SK-N-SH treated with all-trans-retinoic acid at 6 μM for 48 hours (cell line): ENCODE results near the gene HDC.

ENCODE experiments used
- ATAC-seq: fragments of 200-7000 bp; cut with Tn5 transposase; 3 replicates; pipeline ENCODE4 v1.9.1; 2020; ENCODE audit warnings: mild to moderate bottlenecking, moderate library complexity
- ARNTL ChIP-seq: fragments of 450-650 bp; formaldehyde crosslinking; IDR thresholded peaks from 2 replicates; pipeline ENCODE4 v1.5.0; 2020; ENCODE audit warnings: low read depth, mild to moderate bottlenecking, moderate library complexity, borderline replicate concordance
- BACH2 ChIP-seq: fragments of 250-450 bp; sonication (Bioruptor Pico); IDR thresholded peaks from 2 replicates; pipeline ENCODE4 v1.9.0; 2021; ENCODE audit warnings: mild to moderate bottlenecking, borderline replicate concordance
- CSDC2 ChIP-seq: fragments of 250-450 bp; sonication (Bioruptor Pico); IDR thresholded peaks from 2 replicates; pipeline ENCODE4 v1.5.0; 2020; ENCODE audit warnings: mild to moderate bottlenecking, moderate library complexity
- ESRRG ChIP-seq: fragments of 250-450 bp; sonication (Bioruptor Pico); IDR thresholded peaks from 2 replicates; pipeline ENCODE4 v1.6.1; 2021; ENCODE audit warnings: mild to moderate bottlenecking
- GLIS3 ChIP-seq: fragments of 250-450 bp; sonication (Bioruptor Pico); IDR thresholded peaks from 2 replicates; pipeline ENCODE4 v1.5.0; 2020; ENCODE audit warnings: mild to moderate bottlenecking, moderate library complexity
- ISL1 ChIP-seq: fragments of 250-450 bp; sonication (Bioruptor Pico); IDR thresholded peaks from 2 replicates; pipeline ENCODE4 v2.1.2; 2022; ENCODE audit warnings: mild to moderate bottlenecking, moderate library complexity
- OSR1 ChIP-seq: fragments of 250-450 bp; sonication (Bioruptor Pico); IDR thresholded peaks from 2 replicates; pipeline ENCODE4 v1.8.0; 2022; ENCODE audit warnings: moderate library complexity, mild to moderate bottlenecking, inconsistent platforms
- POU6F1 ChIP-seq: fragments of 250-450 bp; sonication (Bioruptor Pico); IDR thresholded peaks from 2 replicates; pipeline ENCODE4 v1.8.0; 2021; ENCODE audit warnings: low read depth, mild to moderate bottlenecking, moderate library complexity, borderline replicate concordance
- TCF4 ChIP-seq: fragments of 250-450 bp; sonication (Bioruptor Pico); IDR thresholded peaks from 2 replicates; pipeline ENCODE4 v1.8.0; 2021; ENCODE audit warnings: mild to moderate bottlenecking, moderate library complexity, borderline replicate concordance
- ZC3H10 ChIP-seq: fragments of 250-450 bp; sonication (Bioruptor Pico); IDR thresholded peaks from 2 replicates; pipeline ENCODE4 v1.5.1; 2021; ENCODE audit warnings: mild to moderate bottlenecking, moderate library complexity
- ZFP3 ChIP-seq: fragments of 250-450 bp; sonication (Bioruptor Pico); IDR thresholded peaks from 2 replicates; pipeline ENCODE4 v1.5.0; 2020; ENCODE audit warnings: mild to moderate bottlenecking, moderate library complexity
- ZFP30 ChIP-seq: fragments of 450-650 bp; formaldehyde crosslinking; IDR thresholded peaks from 2 replicates; pipeline ENCODE4 v1.5.0; 2022; ENCODE audit warnings: mild to moderate bottlenecking, moderate library complexity
- ZNF70 ChIP-seq: fragments of 450-650 bp; formaldehyde crosslinking; IDR thresholded peaks from 2 replicates; pipeline ENCODE4 v1.5.0; 2020; ENCODE audit warnings: mild to moderate bottlenecking, moderate library complexity
- ZNF8 ChIP-seq: fragments of 450-650 bp; formaldehyde crosslinking; IDR thresholded peaks from 2 replicates; pipeline ENCODE4 v1.5.0; 2020; ENCODE audit warnings: mild to moderate bottlenecking, moderate library complexity
- TF ChIP-seq, protein P1 (sequence below): fragments of 250-450 bp; sonication (Bioruptor Pico); IDR thresholded peaks from 2 replicates; pipeline ENCODE4 v1.5.1; 2021; ENCODE audit warnings: mild to moderate bottlenecking, moderate library complexity
- TF ChIP-seq, protein P2 (sequence below): fragments of 250-450 bp; sonication (Bioruptor Pico); IDR thresholded peaks from 2 replicates; pipeline ENCODE4 v1.5.0; 2020; ENCODE audit warnings: mild to moderate bottlenecking, moderate library complexity
- TF ChIP-seq, protein P3 (sequence below): fragments of 250-450 bp; sonication (Bioruptor Pico); IDR thresholded peaks from 2 replicates; pipeline ENCODE4 v1.5.1; 2020; ENCODE audit warnings: low read depth, mild to moderate bottlenecking, moderate library complexity
- TF ChIP-seq, protein P4 (sequence below): fragments of 250-450 bp; sonication (Bioruptor Pico); IDR thresholded peaks from 2 replicates; pipeline ENCODE4 v1.8.0; 2020; ENCODE audit warnings: mild to moderate bottlenecking, moderate library complexity, borderline replicate concordance

HDC gene

GRCh38 chr15:50225057-50225456 is 40.5 kb downstream of the HDC start:
- ATAC-seq: no peak
- TF ChIP-seq, protein P1, sequence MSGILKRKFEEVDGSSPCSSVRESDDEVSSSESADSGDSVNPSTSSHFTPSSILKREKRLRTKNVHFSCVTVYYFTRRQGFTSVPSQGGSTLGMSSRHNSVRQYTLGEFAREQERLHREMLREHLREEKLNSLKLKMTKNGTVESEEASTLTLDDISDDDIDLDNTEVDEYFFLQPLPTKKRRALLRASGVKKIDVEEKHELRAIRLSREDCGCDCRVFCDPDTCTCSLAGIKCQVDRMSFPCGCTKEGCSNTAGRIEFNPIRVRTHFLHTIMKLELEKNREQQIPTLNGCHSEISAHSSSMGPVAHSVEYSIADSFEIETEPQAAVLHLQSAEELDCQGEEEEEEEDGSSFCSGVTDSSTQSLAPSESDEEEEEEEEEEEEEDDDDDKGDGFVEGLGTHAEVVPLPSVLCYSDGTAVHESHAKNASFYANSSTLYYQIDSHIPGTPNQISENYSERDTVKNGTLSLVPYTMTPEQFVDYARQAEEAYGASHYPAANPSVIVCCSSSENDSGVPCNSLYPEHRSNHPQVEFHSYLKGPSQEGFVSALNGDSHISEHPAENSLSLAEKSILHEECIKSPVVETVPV: no peak
- no peak for TF ChIP-seq OSR1 (CRISPR knock-in tag)

- ATAC-seq: no peak
- TF ChIP-seq OSR1 (CRISPR knock-in tag) (no peak), ZC3H10 (CRISPR knock-in tag) (no peak), ISL1 (CRISPR knock-in tag) (no peak), ESRRG (CRISPR knock-in tag) (no peak), TCF4 (CRISPR knock-in tag) (no peak), POU6F1 (no peak), CSDC2 (CRISPR knock-in tag) (no peak), ZNF70 (CRISPR knock-in tag) (no peak)
- TF ChIP-seq, protein P1: no peak
- TF ChIP-seq, protein P2, sequence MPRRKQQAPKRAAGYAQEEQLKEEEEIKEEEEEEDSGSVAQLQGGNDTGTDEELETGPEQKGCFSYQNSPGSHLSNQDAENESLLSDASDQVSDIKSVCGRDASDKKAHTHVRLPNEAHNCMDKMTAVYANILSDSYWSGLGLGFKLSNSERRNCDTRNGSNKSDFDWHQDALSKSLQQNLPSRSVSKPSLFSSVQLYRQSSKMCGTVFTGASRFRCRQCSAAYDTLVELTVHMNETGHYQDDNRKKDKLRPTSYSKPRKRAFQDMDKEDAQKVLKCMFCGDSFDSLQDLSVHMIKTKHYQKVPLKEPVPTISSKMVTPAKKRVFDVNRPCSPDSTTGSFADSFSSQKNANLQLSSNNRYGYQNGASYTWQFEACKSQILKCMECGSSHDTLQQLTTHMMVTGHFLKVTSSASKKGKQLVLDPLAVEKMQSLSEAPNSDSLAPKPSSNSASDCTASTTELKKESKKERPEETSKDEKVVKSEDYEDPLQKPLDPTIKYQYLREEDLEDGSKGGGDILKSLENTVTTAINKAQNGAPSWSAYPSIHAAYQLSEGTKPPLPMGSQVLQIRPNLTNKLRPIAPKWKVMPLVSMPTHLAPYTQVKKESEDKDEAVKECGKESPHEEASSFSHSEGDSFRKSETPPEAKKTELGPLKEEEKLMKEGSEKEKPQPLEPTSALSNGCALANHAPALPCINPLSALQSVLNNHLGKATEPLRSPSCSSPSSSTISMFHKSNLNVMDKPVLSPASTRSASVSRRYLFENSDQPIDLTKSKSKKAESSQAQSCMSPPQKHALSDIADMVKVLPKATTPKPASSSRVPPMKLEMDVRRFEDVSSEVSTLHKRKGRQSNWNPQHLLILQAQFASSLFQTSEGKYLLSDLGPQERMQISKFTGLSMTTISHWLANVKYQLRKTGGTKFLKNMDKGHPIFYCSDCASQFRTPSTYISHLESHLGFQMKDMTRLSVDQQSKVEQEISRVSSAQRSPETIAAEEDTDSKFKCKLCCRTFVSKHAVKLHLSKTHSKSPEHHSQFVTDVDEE: no peak
- TF ChIP-seq, protein P3, sequence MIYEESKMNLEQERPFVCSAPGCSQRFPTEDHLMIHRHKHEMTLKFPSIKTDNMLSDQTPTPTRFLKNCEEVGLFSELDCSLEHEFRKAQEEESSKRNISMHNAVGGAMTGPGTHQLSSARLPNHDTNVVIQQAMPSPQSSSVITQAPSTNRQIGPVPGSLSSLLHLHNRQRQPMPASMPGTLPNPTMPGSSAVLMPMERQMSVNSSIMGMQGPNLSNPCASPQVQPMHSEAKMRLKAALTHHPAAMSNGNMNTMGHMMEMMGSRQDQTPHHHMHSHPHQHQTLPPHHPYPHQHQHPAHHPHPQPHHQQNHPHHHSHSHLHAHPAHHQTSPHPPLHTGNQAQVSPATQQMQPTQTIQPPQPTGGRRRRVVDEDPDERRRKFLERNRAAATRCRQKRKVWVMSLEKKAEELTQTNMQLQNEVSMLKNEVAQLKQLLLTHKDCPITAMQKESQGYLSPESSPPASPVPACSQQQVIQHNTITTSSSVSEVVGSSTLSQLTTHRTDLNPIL (CRISPR knock-in tag): no peak
These were observed 40.9 kb downstream of the HDC start for GRCh38 chr15:50224606-50225005.

- TF ChIP-seq ZC3H10 (CRISPR knock-in tag) (no peak), ISL1 (CRISPR knock-in tag) (no peak), ZNF70 (CRISPR knock-in tag) (no peak), ZFP30 (no peak), BACH2 (CRISPR knock-in tag) (no peak), ESRRG (CRISPR knock-in tag) (no peak)
- TF ChIP-seq, protein P2: no peak
- no peak for ATAC-seq
These were observed 43.3 kb downstream of the HDC start for GRCh38 chr15:50222181-50222580.

DNA sequence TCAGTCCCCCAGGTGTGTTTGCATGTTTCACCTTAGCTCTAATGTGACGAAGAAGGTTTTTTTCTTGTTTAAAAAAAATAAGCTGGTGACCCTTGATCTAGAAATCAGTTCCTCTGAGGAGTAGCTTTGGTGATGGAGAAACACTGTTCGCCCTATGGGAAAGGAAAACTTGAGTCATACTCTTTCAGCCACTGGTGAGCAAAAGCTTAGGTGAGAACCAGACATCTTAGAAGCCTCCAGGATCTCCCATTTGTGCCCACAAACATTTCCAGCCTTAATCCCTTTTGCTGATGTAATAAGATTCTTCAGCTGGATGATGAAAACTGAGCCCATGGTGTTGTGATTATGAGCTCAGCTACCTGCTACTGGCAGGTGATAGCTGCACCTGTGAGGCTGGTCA is 45.7 kb downstream of the HDC start:
- no peak for ATAC-seq
- TF ChIP-seq ZNF8 (CRISPR knock-in tag) (no peak), ZFP3 (no peak), GLIS3 (no peak), ARNTL (no peak)
- TF ChIP-seq, protein P4, sequence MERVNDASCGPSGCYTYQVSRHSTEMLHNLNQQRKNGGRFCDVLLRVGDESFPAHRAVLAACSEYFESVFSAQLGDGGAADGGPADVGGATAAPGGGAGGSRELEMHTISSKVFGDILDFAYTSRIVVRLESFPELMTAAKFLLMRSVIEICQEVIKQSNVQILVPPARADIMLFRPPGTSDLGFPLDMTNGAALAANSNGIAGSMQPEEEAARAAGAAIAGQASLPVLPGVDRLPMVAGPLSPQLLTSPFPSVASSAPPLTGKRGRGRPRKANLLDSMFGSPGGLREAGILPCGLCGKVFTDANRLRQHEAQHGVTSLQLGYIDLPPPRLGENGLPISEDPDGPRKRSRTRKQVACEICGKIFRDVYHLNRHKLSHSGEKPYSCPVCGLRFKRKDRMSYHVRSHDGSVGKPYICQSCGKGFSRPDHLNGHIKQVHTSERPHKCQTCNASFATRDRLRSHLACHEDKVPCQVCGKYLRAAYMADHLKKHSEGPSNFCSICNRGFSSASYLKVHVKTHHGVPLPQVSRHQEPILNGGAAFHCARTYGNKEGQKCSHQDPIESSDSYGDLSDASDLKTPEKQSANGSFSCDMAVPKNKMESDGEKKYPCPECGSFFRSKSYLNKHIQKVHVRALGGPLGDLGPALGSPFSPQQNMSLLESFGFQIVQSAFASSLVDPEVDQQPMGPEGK (CRISPR knock-in tag): no peak
- TF ChIP-seq, protein P1: no peak
